Stimulated activated CD4-positive, alpha-beta T cell treated with anti-CD3 and anti-CD28 coated beads, Interleukin-1b, Interleukin-23, amount 100 ng/mL, for 4 hours (primary cell): ENCODE measurements around the gene CYB5R3.
"Not testable (repeated sequence)": the region's sequence is repeated elsewhere in the genome, so short reads cannot be mapped to it uniquely, and the experiment has no call there.

ENCODE experiments used
- DNase-seq, 2 donors: peaks; one replicate each; pipeline ENCODE4 v3.0.0-alpha.2; 2020; ENCODE audit warnings: low read depth in 2 of 2

Gene CYB5R3

GRCh38 chr22:42571068-42571467 is 78.1 kb downstream of the CYB5R3 start:
- not testable (repeated sequence) for DNase-seq

- not testable (repeated sequence) for DNase-seq
These were observed 78.6 kb downstream of the CYB5R3 start for GRCh38 chr22:42570580-42570979.

GRCh38 chr22:42567950-42568349 is 81.2 kb downstream of the CYB5R3 start:
- DNase-seq: not testable (repeated sequence)
